Measurements from ENCODE around the gene TP73. TPM values are rescaled to one million over a fixed set of nuclear protein-coding genes. Genes with fewer than 3 reads are reported as not detected.
A peak's percentile ranks its signal among the peaks of the same experiment; 100 is the strongest.

The TP73 gene
- total RNA-seq, 1 donor from 2014 or later: 6.1 TPM

- DNase-seq: no peak
Observed at GRCh38 chr1:3653286-3653618, 936 bp downstream of the TP73 start.

GRCh38 chr1:3654549-3655281 is 2.4 kb downstream of the TP73 start:
- peak; percentile 49 for DNase-seq

- no peak for DNase-seq
Observed at GRCh38 chr1:3656450-3657095, 4.3 kb downstream of the TP73 start.

GRCh38 chr1:3657096-3657475 is 4.8 kb downstream of the TP73 start:
- no peak for DNase-seq

GRCh38 chr1:3657578-3658230 is 5.4 kb downstream of the TP73 start:
- DNase-seq: no peak

GRCh38 chr1:3658231-3658615 is 5.9 kb downstream of the TP73 start:
- no peak for DNase-seq

GRCh38 chr1:3659093-3659492 is 6.8 kb downstream of the TP73 start:
- no peak for DNase-seq

- no peak for DNase-seq
Observed at GRCh38 chr1:3660704-3661103, 8.4 kb downstream of the TP73 start.

- DNase-seq: no peak
Observed at GRCh38 chr1:3661631-3662030, 9.3 kb downstream of the TP73 start.

GRCh38 chr1:3662080-3662671 is 9.9 kb downstream of the TP73 start:
- DNase-seq: no peak

GRCh38 chr1:3663999-3664699 is 11.8 kb downstream of the TP73 start:
- DNase-seq: no peak

- DNase-seq: no peak
Observed at GRCh38 chr1:3664700-3665375, 12.5 kb downstream of the TP73 start.

- no peak for DNase-seq
Observed at GRCh38 chr1:3668148-3668547, 15.8 kb downstream of the TP73 start.

- DNase-seq: peak; percentile 68
Observed at GRCh38 chr1:3668585-3669300, 16.4 kb downstream of the TP73 start.

GRCh38 chr1:3669421-3669821 is 17.1 kb downstream of the TP73 start:
- no peak for DNase-seq

- DNase-seq: no peak
Observed at GRCh38 chr1:3669971-3670431, 17.7 kb downstream of the TP73 start.

- DNase-seq: no peak
Observed at GRCh38 chr1:3670823-3671265, 18.5 kb downstream of the TP73 start.

- DNase-seq: no peak
Observed at GRCh38 chr1:3671371-3672180, 19.3 kb downstream of the TP73 start.

GRCh38 chr1:3672231-3672970 is 20.1 kb downstream of the TP73 start:
- no peak for DNase-seq

GRCh38 chr1:3672971-3673361 is 20.6 kb downstream of the TP73 start:
- DNase-seq: no peak
